HG03457 (cell line): ENCODE data around the gene OPALIN.

ENCODE experiments used
- ATAC-seq: cut with Tn5 transposase; IDR thresholded peaks from one replicate; pipeline ENCODE4 v1.9.1; 2021; ENCODE audit warnings: moderate number of reproducible peaks; ENCODE audit not compliant: unreplicated experiment

The OPALIN gene

DNA sequence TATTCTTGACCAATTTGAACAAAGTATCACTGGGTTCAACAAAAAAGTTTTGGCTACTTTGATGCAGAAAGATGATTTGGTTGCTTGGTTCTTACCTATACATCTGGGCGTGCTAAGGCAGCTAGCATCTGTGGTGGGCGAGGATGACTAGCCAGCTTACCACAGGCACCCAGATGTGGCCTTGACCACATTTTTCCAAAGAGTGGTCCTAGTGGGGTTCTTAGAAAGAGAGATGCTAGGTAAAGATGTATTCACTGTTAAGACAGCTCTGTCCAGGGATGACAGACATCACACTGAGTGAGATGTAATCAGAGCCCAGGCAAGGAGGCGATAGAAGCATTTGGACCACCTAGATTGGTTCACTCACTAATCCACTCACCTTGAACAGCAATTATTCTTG lies 53.8 kb downstream of the OPALIN start:
- no peak for ATAC-seq

DNA sequence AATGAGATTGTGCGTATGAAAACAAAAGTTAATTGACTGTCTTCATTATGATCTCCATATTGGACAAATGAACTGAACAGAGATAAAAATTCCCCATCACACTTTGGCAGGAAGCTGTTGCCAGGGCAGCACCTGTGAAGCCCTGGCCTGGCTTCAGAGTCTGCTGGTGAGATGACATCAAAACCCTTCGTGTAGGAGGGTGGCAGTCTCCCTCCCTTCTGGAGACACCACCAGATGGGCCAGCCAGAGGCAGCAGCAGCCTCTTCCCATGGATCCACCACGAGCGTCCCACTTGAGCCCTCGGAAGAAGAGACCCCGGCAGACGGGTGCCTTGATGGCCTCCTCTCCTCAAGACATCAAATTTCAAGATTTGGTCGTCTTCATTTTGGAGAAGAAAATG lies 54.6 kb downstream of the OPALIN start, which contains the start of gene DNTT:
DNTT (plus strand) TSS at position 205 of the 400 bp plus-strand sequence; CDS start at position 269, 64 bp downstream.
- ATAC-seq = no peak

- ATAC-seq = no peak
Measured at GRCh38 chr10:96301616-96302015, 57.2 kb downstream of the OPALIN start.

GRCh38 chr10:96299383-96299782 lies 59.4 kb downstream of the OPALIN start:
- ATAC-seq = no peak

GRCh38 chr10:96298362-96298761 lies 60.4 kb downstream of the OPALIN start:
- ATAC-seq = no peak

DNA sequence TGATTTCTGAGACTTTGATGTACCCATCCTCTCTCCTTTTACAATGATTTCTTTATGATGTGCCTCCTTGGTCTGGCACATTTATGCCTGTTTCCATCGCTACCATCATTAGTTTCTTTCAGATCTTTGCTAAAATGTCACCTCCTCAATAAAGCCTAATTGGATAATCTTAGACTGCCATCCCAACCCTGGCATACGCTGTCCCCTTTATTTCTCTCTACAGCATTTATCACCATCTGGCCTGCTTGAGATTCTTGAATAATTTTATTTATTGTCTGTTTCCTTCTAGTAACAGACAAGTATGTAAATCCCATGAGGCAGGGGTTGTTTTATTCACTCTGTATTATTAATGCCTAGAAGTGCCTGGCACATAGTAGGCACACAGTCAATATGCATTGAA lies 61.3 kb downstream of the OPALIN start:
- no peak for ATAC-seq

GRCh38 chr10:96295475-96295874 lies 63.3 kb downstream of the OPALIN start:
- ATAC-seq = no peak
